Fibroblast of lung (primary cell): ENCODE measurements around the gene PPID. TPM values are rescaled to one million over a fixed set of nuclear protein-coding genes. Genes with fewer than 3 reads are reported as not detected.

Experiments used
- DNase-seq, 2 donors: peaks; one replicate each; pipeline versions ENCODE4 v3.0.0 to v3.0.0-alpha.2; 2010; ENCODE audit warnings: low read depth in 2 of 2
- H2AFZ ChIP-seq: 2 replicates; pipeline ENCODE4 v1.5.1; 2012; ENCODE audit warnings: low read length, control low read depth, inconsistent platforms
- H3K27ac ChIP-seq: 2 replicates; pipeline ENCODE4 v1.5.1; 2011; ENCODE audit warnings: low read length, control low read depth; ENCODE audit not compliant: insufficient read depth
- H3K27me3 ChIP-seq: 2 replicates; pipeline ENCODE4 v1.5.1; 2011; ENCODE audit warnings: mild to moderate bottlenecking, low read length; ENCODE audit not compliant: control insufficient read depth, insufficient read depth
- H3K36me3 ChIP-seq: 2 replicates; pipeline ENCODE4 v1.5.1; 2011; ENCODE audit warnings: low read length; ENCODE audit not compliant: control insufficient read depth, insufficient read depth
- H3K4me1 ChIP-seq: 2 replicates; pipeline ENCODE4 v1.5.1; 2011; ENCODE audit warnings: low read length; ENCODE audit not compliant: control insufficient read depth, insufficient read depth; ENCODE audit errors: extremely low read depth
- H3K4me2 ChIP-seq: 2 replicates; pipeline ENCODE4 v1.5.1; 2011; ENCODE audit warnings: low read length, control low read depth; ENCODE audit not compliant: insufficient read depth; ENCODE audit errors: extremely low read depth
- H3K4me3 ChIP-seq, 4 experiments: fragments of 200-600 bp in 1 of 4; sonication (generic) in 1 of 4; replicated peaks in 1 of 4; 2 replicates each; pipeline ENCODE4 v1.5.1; 2011 to 2016; ENCODE audit warnings: low read length in 4 of 4, low read depth in 3 of 4, mild to moderate bottlenecking in 3 of 4, control low read depth in 2 of 4, inconsistent platforms in 1 of 4, mixed read lengths in 1 of 4; ENCODE audit not compliant: insufficient read depth in 1 of 4; ENCODE audit errors: control extremely low read depth in 1 of 4
- H3K79me2 ChIP-seq: 2 replicates; pipeline ENCODE4 v1.5.1; 2012; ENCODE audit warnings: mild to moderate bottlenecking, low read length, inconsistent platforms; ENCODE audit not compliant: control insufficient read depth, insufficient read depth
- H3K9ac ChIP-seq: 2 replicates; pipeline ENCODE4 v1.5.1; 2011; ENCODE audit warnings: mild to moderate bottlenecking, low read length, control low read depth; ENCODE audit not compliant: insufficient read depth
- H3K9me3 ChIP-seq: 2 replicates; pipeline ENCODE4 v1.5.1; 2012; ENCODE audit warnings: low read depth, low read length; ENCODE audit not compliant: control insufficient read depth, insufficient read depth
- H4K20me1 ChIP-seq: 2 replicates; pipeline ENCODE4 v1.5.1; 2011; ENCODE audit warnings: low read length; ENCODE audit not compliant: control insufficient read depth, insufficient read depth; ENCODE audit errors: extremely low read depth
- CTCF ChIP-seq, 2 donors: IDR thresholded peaks in 1 of 2; conservative IDR thresholded peaks in 1 of 2; 1 replicate in 1 of 2; 2 replicates in 1 of 2; pipeline ENCODE4 v1.5.1; 2011 to 2012; ENCODE audit warnings: low read length in 2 of 2, control low read depth in 1 of 2, inconsistent platforms in 1 of 2, low read depth in 1 of 2, mild to moderate bottlenecking in 1 of 2
- EZH2 ChIP-seq: IDR thresholded peaks from 2 replicates; pipeline ENCODE4 v1.5.1; 2012; ENCODE audit warnings: low read length, control low read depth, mild to moderate bottlenecking; ENCODE audit errors: missing control alignments
- polyA plus RNA-seq, 2 donors: library from polyadenylated mRNA; depleted of rRNA in 1 of 2; stranded (reverse) in 1 of 2; unstranded in 1 of 2; fragments of >200 nt; gene quantifications; 2 replicates each; pipeline ENCODE4 v1.2.1, GENCODE V29; 2011 to 2012; ENCODE audit warnings: missing spikeins in 1 of 2
- total RNA-seq: library from RNA; depleted of rRNA; stranded (reverse); fragments of >200 nt; gene quantifications from 2 replicates; pipeline ENCODE4 v1.2.1, GENCODE V29; 2014

The PPID gene
- total and polyA plus RNA-seq, 2 donors (not counting 1 experiment from before 2014, with no cell fraction given), result 18.4 to 36.0 TPM

DNA sequence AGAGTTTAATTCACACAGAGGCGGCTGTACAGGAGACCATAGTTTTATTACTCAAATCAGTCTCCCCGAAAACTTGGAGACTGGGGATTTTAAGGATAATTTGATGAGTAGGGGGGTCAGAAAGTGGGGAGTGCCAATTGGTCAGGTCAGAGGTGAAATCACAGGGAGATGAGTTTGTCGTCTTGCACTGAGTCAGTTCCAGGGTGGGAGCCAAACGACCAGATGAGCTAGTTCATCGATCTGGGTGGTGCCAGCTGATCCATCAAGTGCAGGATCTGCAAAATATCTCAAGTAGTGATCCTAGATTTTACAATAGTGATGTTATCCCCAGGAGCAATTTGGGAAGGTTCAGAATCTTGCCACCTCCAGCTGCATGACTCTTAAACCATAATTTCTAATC is 47.1 kb downstream of the PPID start:
- no peak overlapping the region for H2AFZ ChIP-seq
- no peak overlapping the region for H3K27ac ChIP-seq
- H3K4me3 ChIP-seq, result no peak overlapping the region
- peaks cover 5% of the 10 kb centered on the region for H3K79me2 ChIP-seq
- no peak for DNase-seq
- H3K4me1 ChIP-seq, result no peaks in the 10 kb centered on the region
- H3K27me3 ChIP-seq, result no peaks in the 10 kb centered on the region
- no peak overlapping the region for H3K4me2 ChIP-seq
- no peaks in the 10 kb centered on the region for H3K36me3 ChIP-seq
- TF ChIP-seq EZH2, result no peak
- no peak for TF ChIP-seq CTCF (conservative IDR thresholded peaks at IDR 0.05 in 1 of 2, IDR thresholded peaks at IDR 0.05 in 1 of 2; ENCODE audit: low read depth in 1 of 2, low read length in 2 of 2)
- H4K20me1 ChIP-seq, result no peaks in the 10 kb centered on the region
- H3K9me3 ChIP-seq, result no peaks in the 10 kb centered on the region
- no peak overlapping the region for H3K9ac ChIP-seq

- Histone ChIP-seq H3K4me1 (no peaks in the 10 kb centered on the region), H4K20me1 (no peaks in the 10 kb centered on the region), H3K9me3 (no peaks in the 10 kb centered on the region), H3K4me3 (no peak overlapping the region), H3K4me2 (no peak overlapping the region), H3K27ac (no peak overlapping the region), H3K79me2 (peaks cover 26% of the 10 kb centered on the region), H3K9ac (no peak overlapping the region), H2AFZ (no peak overlapping the region), H3K27me3 (no peaks in the 10 kb centered on the region), H3K36me3 (no peaks in the 10 kb centered on the region)
- TF ChIP-seq CTCF (conservative IDR thresholded peaks at IDR 0.05 in 1 of 2, IDR thresholded peaks at IDR 0.05 in 1 of 2; ENCODE audit: low read depth in 1 of 2, low read length in 2 of 2) (no peak), EZH2 (no peak)
- DNase-seq, result no peak
Observed at GRCh38 chr4:158673633-158674032, 49.6 kb downstream of the PPID start.

DNA sequence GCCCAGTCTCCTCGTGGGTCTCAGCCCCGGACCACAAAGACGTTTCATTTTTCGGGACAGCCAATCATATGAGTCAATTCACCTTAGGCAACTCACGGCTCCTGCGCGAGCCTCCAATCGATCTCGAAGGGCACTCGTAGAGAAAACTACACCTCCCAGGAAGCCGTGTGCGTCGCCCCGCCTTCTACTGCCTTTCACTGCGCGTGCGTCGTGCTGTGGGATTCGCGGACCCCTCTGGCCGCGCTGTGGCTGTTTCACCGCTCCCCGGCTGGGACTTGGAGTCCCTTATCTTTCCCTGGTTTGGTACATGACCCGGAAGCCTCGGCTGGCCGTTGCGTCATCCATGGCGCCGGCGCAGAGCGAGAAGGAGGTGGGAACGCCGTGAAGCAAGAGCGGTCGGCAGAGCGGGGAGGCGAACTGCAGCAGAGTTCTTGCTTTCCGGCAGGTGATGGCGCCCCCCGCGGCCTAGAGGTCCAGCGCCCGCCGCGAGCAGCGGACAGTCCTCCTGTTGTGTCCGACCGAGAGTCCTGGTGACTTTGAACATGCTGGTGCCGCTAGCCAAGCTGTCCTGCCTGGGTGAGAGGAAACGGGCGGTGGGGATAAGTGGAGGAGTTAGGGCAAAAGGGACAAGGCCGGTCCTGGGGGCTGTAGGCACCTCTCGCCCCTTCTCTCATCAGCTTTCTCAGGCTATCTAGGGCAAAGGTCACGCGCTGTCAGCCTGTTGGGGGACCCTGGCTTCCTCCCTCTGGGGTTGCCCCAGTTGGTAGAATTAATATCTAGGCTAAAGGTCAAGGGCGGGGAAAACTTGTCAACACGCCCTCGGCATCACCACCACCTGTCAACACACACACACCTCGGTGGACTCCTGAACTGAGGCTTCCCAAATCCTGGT is 51.0 kb downstream of the PPID start, which contains the start of gene ETFDH:
Gene ETFDH (plus strand): TSS at position 382 of the 892 bp plus-strand sequence. CDS start 161 bp downstream, at position 543.
- peak; percentile 99 to 100 for DNase-seq
- Histone ChIP-seq H2AFZ (peak within 1 kb of the TSS; percentile 99), H3K9ac (peak within 1 kb of the TSS; percentile 96), H4K20me1 (no peaks in the 10 kb centered on the region), H3K9me3 (no peaks in the 10 kb centered on the region), H3K4me1 (no peaks in the 10 kb centered on the region), H3K27ac (peak within 1 kb of the TSS; percentile 92), H3K79me2 (peaks cover 35% of the 10 kb centered on the region), H3K36me3 (no peaks in the 10 kb centered on the region), H3K27me3 (no peaks in the 10 kb centered on the region), H3K4me2 (peak within 1 kb of the TSS; percentile 97), H3K4me3 (peak within 1 kb of the TSS; percentile 79 to 98 (median 94))
- TF ChIP-seq EZH2, result no peak
- peak; percentile 46 to 52 for TF ChIP-seq CTCF (conservative IDR thresholded peaks at IDR 0.05 in 1 of 2, IDR thresholded peaks at IDR 0.05 in 1 of 2; ENCODE audit: low read depth in 1 of 2, low read length in 2 of 2)
